ENCODE data around the gene TMEM82.

DNA sequence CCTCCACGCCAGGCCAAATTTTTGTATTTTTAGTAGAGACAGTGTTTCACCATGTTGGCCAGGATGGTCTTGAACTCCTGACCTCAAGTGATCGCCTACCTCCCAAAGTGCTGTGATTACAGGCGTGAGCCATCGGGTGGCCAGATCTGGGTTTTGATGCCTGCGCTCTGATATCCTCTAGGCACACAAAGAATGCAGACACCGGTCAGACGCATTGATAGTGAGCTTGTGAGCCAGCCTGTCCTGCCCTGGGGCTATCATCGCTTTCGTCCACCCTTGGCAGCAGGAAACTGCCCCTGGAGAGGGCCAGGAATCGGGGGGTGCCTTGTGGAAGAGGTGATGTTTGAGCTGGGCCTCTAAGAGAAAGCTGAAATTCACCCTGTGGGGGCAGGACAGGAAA is 20.2 kb downstream of the TMEM82 start:
- no peak for TF ChIP-seq EZH2 (IDR thresholded peaks at IDR 0.05; ENCODE audit: borderline replicate concordance, low read length)
- TF ChIP-seq, protein P1, sequence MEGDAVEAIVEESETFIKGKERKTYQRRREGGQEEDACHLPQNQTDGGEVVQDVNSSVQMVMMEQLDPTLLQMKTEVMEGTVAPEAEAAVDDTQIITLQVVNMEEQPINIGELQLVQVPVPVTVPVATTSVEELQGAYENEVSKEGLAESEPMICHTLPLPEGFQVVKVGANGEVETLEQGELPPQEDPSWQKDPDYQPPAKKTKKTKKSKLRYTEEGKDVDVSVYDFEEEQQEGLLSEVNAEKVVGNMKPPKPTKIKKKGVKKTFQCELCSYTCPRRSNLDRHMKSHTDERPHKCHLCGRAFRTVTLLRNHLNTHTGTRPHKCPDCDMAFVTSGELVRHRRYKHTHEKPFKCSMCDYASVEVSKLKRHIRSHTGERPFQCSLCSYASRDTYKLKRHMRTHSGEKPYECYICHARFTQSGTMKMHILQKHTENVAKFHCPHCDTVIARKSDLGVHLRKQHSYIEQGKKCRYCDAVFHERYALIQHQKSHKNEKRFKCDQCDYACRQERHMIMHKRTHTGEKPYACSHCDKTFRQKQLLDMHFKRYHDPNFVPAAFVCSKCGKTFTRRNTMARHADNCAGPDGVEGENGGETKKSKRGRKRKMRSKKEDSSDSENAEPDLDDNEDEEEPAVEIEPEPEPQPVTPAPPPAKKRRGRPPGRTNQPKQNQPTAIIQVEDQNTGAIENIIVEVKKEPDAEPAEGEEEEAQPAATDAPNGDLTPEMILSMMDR (IDR thresholded peaks at IDR 0.05; ENCODE audit: low read length) = no peak

Measured in OCI-LY1 (cell line).